Immature natural killer cell (primary cell): ENCODE measurements around the gene P2RY6. TPM values are rescaled to one million over a fixed set of nuclear protein-coding genes. Genes with fewer than 3 reads are reported as not detected.

Experiments
- polyA plus RNA-seq, 3 donors: library from polyadenylated mRNA; unstranded; fragments of 300-500 nt; fragmentation: Illumina TruSeq; gene quantifications; one replicate each; pipeline ENCODE4 v1.2.3, GENCODE V29; 2021

Gene P2RY6
- polyA plus RNA-seq, 3 donors from 2014 or later, result 3.0 TPM; not detected in 2

Other genes starting within 250 kb of the P2RY6 start
- 10 to 100 TPM in 2 of 3 donors, 1 to 10 TPM in 1; 9.7 to 25.6 (median 11.9) TPM for gene FCHSD2, start 130.0 kb upstream of the P2RY6 start, polyA plus RNA-seq
- gene P2RY2, start 54.1 kb upstream of the P2RY6 start, polyA plus RNA-seq, result under 1 TPM in 1 of 3 donors, not detected in 2; 0.30 TPM
- not detected for gene ARHGEF17, start 35.9 kb downstream of the P2RY6 start, polyA plus RNA-seq
- 1 to 10 TPM; 2.8 to 5.4 (median 3.6) TPM for gene RELT, start 104.1 kb downstream of the P2RY6 start, polyA plus RNA-seq